GM12878 (cell line): ENCODE measurements around the gene NUP205. TPM values are rescaled to one million over a fixed set of nuclear protein-coding genes. Genes with fewer than 3 reads are reported as not detected.

Source experiments
- ASH2L ChIP-seq: fragments of 300-600, 200-600 bp; sonication (generic); IDR thresholded peaks from 2 replicates; pipeline ENCODE4 v1.6.1; 2017; ENCODE audit warnings: low read depth, mild to moderate bottlenecking, borderline replicate concordance
- BACH1 ChIP-seq: fragments of 450-650 bp; IDR thresholded peaks from 2 replicates; pipeline ENCODE4 v1.6.1; 2017; ENCODE audit warnings: mild to moderate bottlenecking, borderline replicate concordance
- CBFB ChIP-seq: IDR thresholded peaks from 2 replicates; pipeline ENCODE4 v1.6.1; 2016; ENCODE audit warnings: antibody characterized with exemption, low read depth
- CTCF ChIP-seq, 3 experiments: IDR thresholded peaks in 2 of 3; conservative IDR thresholded peaks in 1 of 3; 2 replicates each; pipeline ENCODE4 v1.5.1; 2011; ENCODE audit warnings: low read depth in 3 of 3, low read length in 3 of 3, mild to moderate bottlenecking in 3 of 3, control low read depth in 2 of 3, moderate library complexity in 2 of 3, inconsistent platforms in 1 of 3, mixed read lengths in 1 of 3; ENCODE audit not compliant: control insufficient read depth in 2 of 3, insufficient read depth in 1 of 3; ENCODE audit errors: extremely low read depth in 1 of 3
- E4F1 ChIP-seq: fragments of 450-650 bp; IDR thresholded peaks from 2 replicates; pipeline ENCODE4 v1.6.1; 2018; ENCODE audit warnings: borderline replicate concordance, mild to moderate bottlenecking; ENCODE audit not compliant: partially characterized antibody
- GABPA ChIP-seq: IDR thresholded peaks from 2 replicates; pipeline ENCODE4 v1.6.1; 2014; ENCODE audit warnings: antibody characterized with exemption, low read depth, mild to moderate bottlenecking, inconsistent platforms
- HDGF ChIP-seq: fragments of 450-650 bp; IDR thresholded peaks from 2 replicates; pipeline ENCODE4 v1.6.1; 2016; ENCODE audit warnings: antibody characterized with exemption
- IKZF2 ChIP-seq, 2 experiments: fragments of 450-650 bp; IDR thresholded peaks; 2 replicates each; pipeline ENCODE4 v1.6.1; 2017; ENCODE audit warnings: mild to moderate bottlenecking in 2 of 2, moderate library complexity in 2 of 2
- JUND ChIP-seq: IDR thresholded peaks from 2 replicates; pipeline ENCODE4 v1.6.1; 2012; ENCODE audit warnings: low read depth, mild to moderate bottlenecking, low read length, improper control_type of control experiment, moderate library complexity
- NFIC ChIP-seq: IDR thresholded peaks from 2 replicates; pipeline ENCODE4 v1.6.1; 2012; ENCODE audit warnings: low read depth, mild to moderate bottlenecking, inconsistent platforms, low read length, moderate library complexity
- NR2F1 ChIP-seq: fragments of 450-650 bp; conservative IDR thresholded peaks from 2 replicates; pipeline ENCODE4 v1.6.1; 2017; ENCODE audit warnings: mild to moderate bottlenecking
- RFX5 ChIP-seq: IDR thresholded peaks from 2 replicates; pipeline ENCODE4 v1.6.1; 2011; ENCODE audit warnings: low read depth, low read length, improper control_type of control experiment
- SUPT20H ChIP-seq: IDR thresholded peaks from 2 replicates; pipeline ENCODE4 v1.6.1; 2011; ENCODE audit warnings: low read depth, mild to moderate bottlenecking, low read length, moderate library complexity, borderline replicate concordance; ENCODE audit not compliant: control insufficient read depth
- TCF3 ChIP-seq: IDR thresholded peaks from 2 replicates; pipeline ENCODE4 v1.6.1; 2012; ENCODE audit warnings: low read depth, mild to moderate bottlenecking, low read length, borderline replicate concordance; ENCODE audit not compliant: insufficient read depth
- TCF7 ChIP-seq: IDR thresholded peaks from 2 replicates; pipeline ENCODE4 v1.6.1; 2014; ENCODE audit warnings: antibody characterized with exemption, borderline replicate concordance
- ZBTB40 ChIP-seq: fragments of 450-650 bp; IDR thresholded peaks from 2 replicates; pipeline ENCODE4 v1.6.1; 2016; ENCODE audit warnings: mild to moderate bottlenecking, moderate library complexity, borderline replicate concordance
- ZNF622 ChIP-seq: fragments of 450-650 bp; IDR thresholded peaks from 2 replicates; pipeline ENCODE4 v1.6.1; 2017; ENCODE audit warnings: mild to moderate bottlenecking, inconsistent platforms
- ZSCAN29 ChIP-seq: fragments of 450-650 bp; IDR thresholded peaks from 2 replicates; pipeline ENCODE4 v1.6.1; 2017; ENCODE audit warnings: mild to moderate bottlenecking, moderate library complexity
- ZZZ3 ChIP-seq: IDR thresholded peaks from 2 replicates; pipeline ENCODE4 v1.6.1; 2011; ENCODE audit warnings: low read depth; ENCODE audit not compliant: control insufficient read depth, insufficient read length
- polyA plus RNA-seq, 11 experiments: library from polyadenylated mRNA; depleted of rRNA in 4 of 11; unstranded in 6 of 11; stranded (reverse) in 5 of 11; fragments of >200 nt; fragmentation: Nextera tagmentation in 4 of 11; fragmentation: Illumina TruSeq in 1 of 11; extraction: Ambion mirVana in 4 of 11; extraction: Trizol in 1 of 11; gene quantifications; 1 replicate in 1 of 11; 2 replicates in 10 of 11; pipeline versions ENCODE4 v1.2.1 to v1.2.3, GENCODE V29; 2011 to 2016; ENCODE audit warnings: inconsistent platforms in 2 of 11, missing spikeins in 2 of 11, low read depth in 1 of 11
- total RNA-seq, 4 experiments: library from RNA; depleted of rRNA in 3 of 4; stranded (reverse); fragments of >200 nt in 3 of 4; fragmentation: Illumina TruSeq in 1 of 4; extraction: Trizol in 1 of 4; gene quantifications; 2 replicates each; pipeline versions ENCODE4 v1.2.1 to v1.2.3, GENCODE V29; 2013 to 2021
- TF ChIP-seq, protein P1 (sequence below): IDR thresholded peaks from 2 replicates; pipeline ENCODE4 v1.6.1; 2012; ENCODE audit warnings: low read depth, low read length, improper control_type of control experiment

Gene NUP205
- total and polyA plus RNA-seq, 10 of the 15 experiments (the other 5 are each of a cell fraction or from before 2014, with no cell fraction given): 41.4 to 110 (median 85.9) TPM

- no peak; the same call in 1 of the 2 replicates for TF ChIP-seq NFIC
- TF ChIP-seq TCF3: no peak
- TF ChIP-seq GABPA: no peak
- no peak for TF ChIP-seq NR2F1
- TF ChIP-seq E4F1: no peak
- no peak for TF ChIP-seq TCF7
- TF ChIP-seq IKZF2 (IDR thresholded peaks at IDR 0.05): peak in 1 of 2 experiments; percentile 34; a peak in 2 of 4 replicates
- no peak for TF ChIP-seq ZBTB40
- no peak for TF ChIP-seq RFX5
- TF ChIP-seq BACH1: peak; percentile 58; the same call in 1 of the 2 replicates
- no peak for TF ChIP-seq HDGF
- TF ChIP-seq ZSCAN29: no peak
- TF ChIP-seq JUND: no peak
- peak; percentile 95 for TF ChIP-seq CBFB
- no peak for TF ChIP-seq SUPT20H
- TF ChIP-seq, protein P1, sequence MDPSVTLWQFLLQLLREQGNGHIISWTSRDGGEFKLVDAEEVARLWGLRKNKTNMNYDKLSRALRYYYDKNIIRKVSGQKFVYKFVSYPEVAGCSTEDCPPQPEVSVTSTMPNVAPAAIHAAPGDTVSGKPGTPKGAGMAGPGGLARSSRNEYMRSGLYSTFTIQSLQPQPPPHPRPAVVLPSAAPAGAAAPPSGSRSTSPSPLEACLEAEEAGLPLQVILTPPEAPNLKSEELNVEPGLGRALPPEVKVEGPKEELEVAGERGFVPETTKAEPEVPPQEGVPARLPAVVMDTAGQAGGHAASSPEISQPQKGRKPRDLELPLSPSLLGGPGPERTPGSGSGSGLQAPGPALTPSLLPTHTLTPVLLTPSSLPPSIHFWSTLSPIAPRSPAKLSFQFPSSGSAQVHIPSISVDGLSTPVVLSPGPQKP: no peak
- TF ChIP-seq ASH2L: peak; percentile 53; the same call in 1 of the 2 replicates
- TF ChIP-seq ZNF622: no peak
- no peak for TF ChIP-seq ZZZ3
- 0 out of 6 replicates have a peak, but pooled peaks of 1 of the 3 experiments have one; percentile 6 for TF ChIP-seq CTCF (IDR thresholded peaks at IDR 0.05 in 2 of 3, conservative IDR thresholded peaks at IDR 0.05 in 1 of 3; ENCODE audit: control insufficient read depth in 2 of 3, extremely low read depth in 1 of 3, insufficient read depth in 1 of 3, low read depth in 3 of 3, low read length in 3 of 3)
Observed at GRCh38 chr7:135557455-135558336, at the start of gene NUP205 (continued).
